HL-60 (cell line): ENCODE data around the gene KRTAP2-3.
"Not testable (repeated sequence)": the region's sequence is repeated elsewhere in the genome, so short reads cannot be mapped to it uniquely, and the experiment has no call there.

Source experiments
- DNase-seq, 2 experiments: peaks; one replicate each; pipeline ENCODE4 v3.0.0-alpha.2; 2010 to 2020; ENCODE audit warnings: low read depth in 1 of 2, low spot score in 1 of 2
- H3K27ac ChIP-seq: fragments of 250-450 bp; sonication (Bioruptor Pico); replicated peaks from 2 replicates; pipeline ENCODE4 v1.5.1; 2020; ENCODE audit warnings: mild to moderate bottlenecking, moderate library complexity
- H3K27me3 ChIP-seq: fragments of 250-450 bp; sonication (Bioruptor Pico); 2 replicates; pipeline ENCODE4 v1.5.1; 2021; ENCODE audit warnings: mild to moderate bottlenecking, moderate library complexity; ENCODE audit not compliant: insufficient read depth, poor library complexity, severe bottlenecking
- H3K4me3 ChIP-seq: replicated peaks from 2 replicates; pipeline ENCODE4 v1.5.1; 2011; ENCODE audit warnings: mild to moderate bottlenecking, control low read depth, low read length; ENCODE audit not compliant: insufficient read depth
- CTCF ChIP-seq: IDR thresholded peaks from one replicate; pipeline ENCODE4 v1.5.1; 2011; ENCODE audit warnings: low read length, control low read depth, inconsistent platforms; ENCODE audit not compliant: insufficient read depth
- GABPA ChIP-seq: IDR thresholded peaks from 2 replicates; pipeline ENCODE4 v1.6.1; 2012; ENCODE audit warnings: low read depth
- POLR2AphosphoS5 ChIP-seq: IDR thresholded peaks from 2 replicates; pipeline ENCODE4 v1.6.1; 2012; ENCODE audit warnings: low read depth
- SPI1 ChIP-seq: IDR thresholded peaks from 2 replicates; pipeline ENCODE4 v1.6.1; 2012; ENCODE audit warnings: low read depth, mild to moderate bottlenecking, borderline replicate concordance
- TF ChIP-seq, protein P1 (sequence below): IDR thresholded peaks from 2 replicates; pipeline ENCODE4 v1.6.1; 2012; ENCODE audit warnings: low read depth; ENCODE audit not compliant: insufficient replicate concordance

KRTAP2-3 gene

GRCh38 chr17:41069031-41069430, 9.1 kb upstream of the KRTAP2-3 start:
- no peak overlapping the region for H3K4me3 ChIP-seq
- peak in 1 of 2 experiments; percentile 72 for DNase-seq
- H3K27ac ChIP-seq, result no peak overlapping the region
- H3K27me3 ChIP-seq, result no peaks in the 10 kb centered on the region
- TF ChIP-seq CTCF (no peak), GABPA (no peak), SPI1 (peak; percentile 54; the same call in 1 of the 2 replicates), POLR2AphosphoS5 (peak; percentile 71)
- TF ChIP-seq, protein P1, sequence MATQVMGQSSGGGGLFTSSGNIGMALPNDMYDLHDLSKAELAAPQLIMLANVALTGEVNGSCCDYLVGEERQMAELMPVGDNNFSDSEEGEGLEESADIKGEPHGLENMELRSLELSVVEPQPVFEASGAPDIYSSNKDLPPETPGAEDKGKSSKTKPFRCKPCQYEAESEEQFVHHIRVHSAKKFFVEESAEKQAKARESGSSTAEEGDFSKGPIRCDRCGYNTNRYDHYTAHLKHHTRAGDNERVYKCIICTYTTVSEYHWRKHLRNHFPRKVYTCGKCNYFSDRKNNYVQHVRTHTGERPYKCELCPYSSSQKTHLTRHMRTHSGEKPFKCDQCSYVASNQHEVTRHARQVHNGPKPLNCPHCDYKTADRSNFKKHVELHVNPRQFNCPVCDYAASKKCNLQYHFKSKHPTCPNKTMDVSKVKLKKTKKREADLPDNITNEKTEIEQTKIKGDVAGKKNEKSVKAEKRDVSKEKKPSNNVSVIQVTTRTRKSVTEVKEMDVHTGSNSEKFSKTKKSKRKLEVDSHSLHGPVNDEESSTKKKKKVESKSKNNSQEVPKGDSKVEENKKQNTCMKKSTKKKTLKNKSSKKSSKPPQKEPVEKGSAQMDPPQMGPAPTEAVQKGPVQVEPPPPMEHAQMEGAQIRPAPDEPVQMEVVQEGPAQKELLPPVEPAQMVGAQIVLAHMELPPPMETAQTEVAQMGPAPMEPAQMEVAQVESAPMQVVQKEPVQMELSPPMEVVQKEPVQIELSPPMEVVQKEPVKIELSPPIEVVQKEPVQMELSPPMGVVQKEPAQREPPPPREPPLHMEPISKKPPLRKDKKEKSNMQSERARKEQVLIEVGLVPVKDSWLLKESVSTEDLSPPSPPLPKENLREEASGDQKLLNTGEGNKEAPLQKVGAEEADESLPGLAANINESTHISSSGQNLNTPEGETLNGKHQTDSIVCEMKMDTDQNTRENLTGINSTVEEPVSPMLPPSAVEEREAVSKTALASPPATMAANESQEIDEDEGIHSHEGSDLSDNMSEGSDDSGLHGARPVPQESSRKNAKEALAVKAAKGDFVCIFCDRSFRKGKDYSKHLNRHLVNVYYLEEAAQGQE, result no peak

- TF ChIP-seq GABPA (no peak), CTCF (no peak), POLR2AphosphoS5 (no peak), SPI1 (no peak)
- TF ChIP-seq, protein P1, result no peak
- Histone ChIP-seq H3K4me3 (no peak overlapping the region), H3K27ac (no peak overlapping the region), H3K27me3 (peaks cover 4% of the 10 kb centered on the region)
- DNase-seq, result no peak
Measured at GRCh38 chr17:41067281-41067680, 7.4 kb upstream of the KRTAP2-3 start.

GRCh38 chr17:41065829-41066624, 6.1 kb upstream of the KRTAP2-3 start, which contains the start of gene KRTAP2-4:
Gene KRTAP2-4 (minus strand): TSS chr17:41065879. CDS start chr17:41065845, 34 bp downstream.
- Histone ChIP-seq H3K27ac (no peak within 1 kb of the TSS), H3K27me3 (peaks cover 4% of the 10 kb centered on the region), H3K4me3 (no peak within 1 kb of the TSS)
- TF ChIP-seq POLR2AphosphoS5 (no peak), SPI1 (no peak), CTCF (no peak), GABPA (no peak)
- TF ChIP-seq, protein P1, result no peak
- DNase-seq, result peak; percentile 7 to 27

DNA sequence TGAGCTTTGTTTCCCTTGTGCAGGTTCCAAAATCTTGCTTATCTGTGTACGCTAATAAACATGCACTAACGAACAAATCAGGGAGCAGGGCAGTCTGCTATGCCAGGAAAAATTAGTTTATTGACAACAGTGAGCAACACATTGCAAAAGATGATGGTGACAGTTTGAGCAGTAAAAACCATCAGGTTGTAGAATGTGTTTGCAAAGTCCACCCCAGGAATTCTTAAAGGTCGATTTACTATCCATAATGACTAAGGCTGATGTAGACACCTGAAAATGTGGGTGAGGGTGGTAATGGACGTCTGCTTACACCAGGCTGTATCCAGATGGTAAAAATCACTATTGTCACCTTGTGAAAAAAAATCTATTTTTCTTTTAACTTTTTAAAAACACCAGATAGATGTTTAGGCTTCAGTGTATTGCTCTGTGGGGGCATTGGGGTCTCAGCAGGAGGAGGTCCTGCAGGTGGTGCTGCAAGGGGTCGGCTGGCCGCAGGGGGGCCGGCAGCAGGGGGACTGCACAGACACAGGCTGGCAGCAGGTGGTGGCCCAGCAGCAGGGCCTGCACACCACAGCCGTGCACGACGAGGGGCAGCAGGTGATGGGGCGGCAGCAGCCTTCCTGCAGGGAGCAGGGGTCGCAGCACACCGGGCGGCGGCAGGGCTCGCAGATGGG, 5.2 kb upstream of the KRTAP2-3 start:
- DNase-seq, H3K4me3 ChIP-seq, H3K27me3 ChIP-seq, H3K27ac ChIP-seq: not testable (repeated sequence)
